HCT116 (cell line): Measurements from ENCODE around the gene PPP1R12C. TPM values are rescaled to one million over a fixed set of nuclear protein-coding genes. Genes with fewer than 3 reads are reported as not detected.

Source experiments
- ATAC-seq: fragments of 200-7000 bp; cut with Tn5 transposase; 2 replicates; pipeline ENCODE4 v1.9.1; 2020; ENCODE audit warnings: mild to moderate bottlenecking, moderate library complexity
- BruUV-seq: library from RNA; stranded (reverse); fragments of 400-500 nt; replicated peaks from 2 replicates; lab custom pipeline; 2021; lab: Mats Ljungman, UMichigan
- CTCF ChIA-PET: fragments of 300-600 bp; sonication (Branson Sonifier 250); formaldehyde crosslinking; loops from one replicate; lab custom pipeline; 2021; ENCODE audit warnings: antibody characterized with exemption; lab: Charles Lee
- POLR2A ChIA-PET: fragments of 300-600, 350-600 bp; sonication (Branson Sonifier 250); formaldehyde crosslinking; loops from one replicate; lab custom pipeline; 2021; ENCODE audit warnings: antibody characterized with exemption; lab: Charles Lee
- RAD21 ChIA-PET, 2 experiments: fragments of 300-600 bp; sonication (Branson Sonifier 250); formaldehyde crosslinking; loops; one replicate each; lab custom pipeline; 2023; ENCODE audit warnings: low total read pairs in 2 of 2; ENCODE audit not compliant: uncharacterized antibody in 2 of 2, unreplicated experiment in 2 of 2, low non-redundant PET in 1 of 2; lab: Charles Lee
- DNase-seq: peaks from one replicate; pipeline ENCODE4 v3.0.0-alpha.2; 2010; ENCODE audit warnings: low read depth, low spot score
- H2AFZ ChIP-seq: fragments of 200-600 bp; shearing (Covaris generic), sonication (generic); 2 replicates; pipeline ENCODE4 v1.6.1; 2017; ENCODE audit warnings: low read depth, mixed run types, mixed read lengths, antibody characterized with exemption, low read length; ENCODE audit not compliant: poor library complexity, severe bottlenecking
- H3K27ac ChIP-seq: 2 replicates; pipeline ENCODE4 v1.5.1; 2012; ENCODE audit warnings: low read depth, low read length
- H3K27me3 ChIP-seq: fragments of 200-600 bp; sonication (generic); 2 replicates; pipeline ENCODE4 v1.6.1; 2016; ENCODE audit warnings: mixed run types, low read length, mixed read lengths; ENCODE audit not compliant: insufficient read depth
- H3K36me3 ChIP-seq, 2 experiments: fragments of 200-500 bp in 1 of 2; fragments of 200-600 bp in 1 of 2; sonication (Bioruptor generic) in 1 of 2; sonication (generic) in 1 of 2; 2 replicates each; pipeline versions ENCODE4 v1.5.1 to v1.6.1; 2014 to 2016; ENCODE audit warnings: low read length in 2 of 2, inconsistent platforms in 1 of 2, mixed read lengths in 1 of 2, mixed run types in 1 of 2; ENCODE audit not compliant: insufficient read depth in 2 of 2, control insufficient read depth in 1 of 2
- H3K4me1 ChIP-seq, 2 experiments: fragments of 200-600 bp in 1 of 2; sonication (generic) in 1 of 2; 2 replicates each; pipeline versions ENCODE4 v1.5.1 to v1.6.1; 2012 to 2017; ENCODE audit warnings: low read length in 2 of 2, inconsistent platforms in 1 of 2, mild to moderate bottlenecking in 1 of 2, mixed read lengths in 1 of 2, mixed run types in 1 of 2, moderate library complexity in 1 of 2; ENCODE audit not compliant: insufficient read depth in 2 of 2, control insufficient read depth in 1 of 2
- H3K4me2 ChIP-seq: fragments of 200-600 bp; sonication (generic); 2 replicates; pipeline ENCODE4 v1.6.1; 2017; ENCODE audit warnings: mixed run types, low read length, mixed read lengths
- H3K4me3 ChIP-seq, 2 experiments: fragments of 200-600 bp in 1 of 2; sonication (generic) in 1 of 2; replicated peaks in 1 of 2; 2 replicates each; pipeline ENCODE4 v1.5.1; 2011 to 2016; ENCODE audit warnings: low read length in 2 of 2, control low read depth in 1 of 2, low read depth in 1 of 2, mild to moderate bottlenecking in 1 of 2, mixed read lengths in 1 of 2, mixed run types in 1 of 2
- H3K79me2 ChIP-seq: fragments of 200-600 bp; sonication (generic); 2 replicates; pipeline ENCODE4 v1.6.1; 2017; ENCODE audit warnings: mild to moderate bottlenecking, mixed run types, low read length, moderate library complexity, mixed read lengths; ENCODE audit not compliant: insufficient read depth
- H3K9ac ChIP-seq: fragments of 200-600 bp; sonication (generic); 2 replicates; pipeline ENCODE4 v1.6.1; 2016; ENCODE audit warnings: low read length, mixed read lengths
- H3K9me2 ChIP-seq: fragments of 200-600 bp; sonication (generic), shearing (Covaris generic); 2 replicates; pipeline ENCODE4 v1.6.1; 2017; ENCODE audit warnings: mixed run types, mild to moderate bottlenecking, moderate library complexity; ENCODE audit not compliant: insufficient read depth
- H3K9me3 ChIP-seq, 2 experiments: fragments of 200-500 bp in 1 of 2; fragments of 200-600 bp in 1 of 2; sonication (Bioruptor generic) in 1 of 2; sonication (generic) in 1 of 2; 2 replicates each; pipeline ENCODE4 v1.6.1; 2014 to 2017; ENCODE audit warnings: low read length in 2 of 2, mixed read lengths in 2 of 2, inconsistent platforms in 1 of 2, low read depth in 1 of 2, mild to moderate bottlenecking in 1 of 2, mixed run types in 1 of 2, moderate library complexity in 1 of 2; ENCODE audit not compliant: control insufficient read depth in 1 of 2, insufficient read depth in 1 of 2
- H4K20me1 ChIP-seq: fragments of 200-600 bp; sonication (generic), shearing (Covaris generic); 2 replicates; pipeline ENCODE4 v1.6.1; 2017; ENCODE audit warnings: mixed run types, mild to moderate bottlenecking, moderate library complexity; ENCODE audit not compliant: insufficient read depth
- CBX3 ChIP-seq: IDR thresholded peaks from 2 replicates; pipeline ENCODE4 v1.6.1; 2012; ENCODE audit warnings: low read depth
- EGR1 ChIP-seq: IDR thresholded peaks from 2 replicates; pipeline ENCODE4 v1.6.1; 2012; ENCODE audit warnings: low read depth
- JUND ChIP-seq: IDR thresholded peaks from 2 replicates; pipeline ENCODE4 v1.6.1; 2012
- POLR2A ChIP-seq: IDR thresholded peaks from 2 replicates; pipeline ENCODE4 v1.7.0; 2011; ENCODE audit warnings: borderline replicate concordance; ENCODE audit not compliant: insufficient read depth, insufficient read length; ENCODE audit errors: extremely low read depth
- POLR2AphosphoS5 ChIP-seq: IDR thresholded peaks from 2 replicates; pipeline ENCODE4 v1.6.1; 2011; ENCODE audit warnings: mild to moderate bottlenecking, low read depth, low read length, moderate library complexity
- REST ChIP-seq: IDR thresholded peaks from 2 replicates; pipeline ENCODE4 v1.6.1; 2012; ENCODE audit warnings: low read depth
- SP1 ChIP-seq: IDR thresholded peaks from 2 replicates; pipeline ENCODE4 v1.6.1; 2012; ENCODE audit warnings: low read depth
- SRF ChIP-seq: IDR thresholded peaks from 2 replicates; pipeline ENCODE4 v1.6.1; 2012; ENCODE audit warnings: low read depth
- ZNF274 ChIP-seq: fragments of 200-500 bp; sonication (Bioruptor generic); IDR thresholded peaks from 2 replicates; pipeline ENCODE4 v1.6.1; 2014; ENCODE audit warnings: mild to moderate bottlenecking, low read depth, low read length, inconsistent platforms
- intact Hi-C: fragments of 100-400 bp; cut with micrococcal nuclease; formaldehyde crosslinking; loops from 2 replicates; pipeline ENCODE4 v1.10.0; 2022
- total RNA-seq: library from RNA; stranded (reverse); gene quantifications from one replicate; pipeline ENCODE4 v1.2.1, GENCODE V29; 2021; ENCODE audit not compliant: unreplicated experiment

PPP1R12C gene
- total RNA-seq, 1 experiment from 2014 or later: 83.2 TPM

- TF ChIP-seq CBX3: no peak
- no peak for TF ChIP-seq REST
- no peak for TF ChIP-seq EGR1
- no peak for TF ChIP-seq POLR2A
- no peak for TF ChIP-seq JUND
Observed at GRCh38 chr19:55076321-55076720, 41.1 kb downstream of the PPP1R12C start (continued).

- H3K27me3 ChIP-seq: no peaks in the 10 kb centered on the region
- no TSS peak for BruUV-seq
- ChIA-PET RAD21 (no interaction called here), POLR2A (interaction anchor here (0.6 kb wide), 1 partner anchor 13 kb away, joined by 3 read pairs; the partner anchor contains the start of gene RDH13), CTCF (no interaction called here)
- H2AFZ ChIP-seq: no peak within 1 kb of the TSS
- peak within 1 kb of the TSS; percentile 48 to 58 for H3K4me3 ChIP-seq
- H3K79me2 ChIP-seq: no peaks in the 10 kb centered on the region; the same call in 1 of the 2 replicates
- H3K9me3 ChIP-seq: no peaks in the 10 kb centered on the region
- ATAC-seq (peak; percentile 54), DNase-seq (no peak)
- H3K4me1 ChIP-seq: peaks cover 31 to 58% of the 10 kb centered on the region in 2 experiments
- intact Hi-C loops: no loop called here
- H3K27ac ChIP-seq: peak within 1 kb of the TSS; percentile 54
- TF ChIP-seq SRF (no peak), SP1 (peak; percentile 25; the same call in 1 of the 2 replicates), EGR1 (peak; percentile 96), POLR2A (no peak), ZNF274 (no peak), POLR2AphosphoS5 (peak; percentile 78)
- no peaks in the 10 kb centered on the region for H4K20me1 ChIP-seq
- no peaks in the 10 kb centered on the region for H3K9me2 ChIP-seq
- H3K9ac ChIP-seq: peak within 1 kb of the TSS; percentile 68
- no peaks in the 10 kb centered on the region for H3K36me3 ChIP-seq
- H3K4me2 ChIP-seq: peak within 1 kb of the TSS; percentile 75
Observed at GRCh38 chr19:55075371-55075998, 42.0 kb downstream of the PPP1R12C start, which contains the start of gene EPS8L1. EPS8L1 (plus strand) TSS chr19:55075869; CDS start chr19:55076445, 576 bp downstream.
